Brain pericyte (primary cell): ENCODE measurements around the gene BANF1.
A peak's percentile ranks its signal among the peaks of the same experiment; 100 is the strongest.

Experiments
- DNase-seq: peaks from one replicate; pipeline ENCODE4 v3.0.0-alpha.2; 2012; ENCODE audit warnings: low read depth, low spot score

Gene BANF1

GRCh38 chr11:66039765-66040164, 37.5 kb downstream of the BANF1 start:
- no peak for DNase-seq

GRCh38 chr11:66042227-66042995, 40.1 kb downstream of the BANF1 start:
- DNase-seq, result no peak

GRCh38 chr11:66042996-66043906, 40.9 kb downstream of the BANF1 start:
- no peak for DNase-seq

- DNase-seq, result no peak
Observed at GRCh38 chr11:66044757-66045156, 42.5 kb downstream of the BANF1 start.

GRCh38 chr11:66045177-66045639, 42.9 kb downstream of the BANF1 start:
- DNase-seq, result no peak

- no peak for DNase-seq
Observed at GRCh38 chr11:66046901-66047300, 44.6 kb downstream of the BANF1 start.

GRCh38 chr11:66047541-66048365, 45.5 kb downstream of the BANF1 start:
- DNase-seq, result no peak

GRCh38 chr11:66048547-66049323, 46.4 kb downstream of the BANF1 start, which contains the start of gene GAL3ST3:
Gene GAL3ST3 (minus strand): TSS chr11:66049161. CDS start chr11:66045415, 3,746 bp downstream.
- no peak for DNase-seq

- DNase-seq, result no peak
Observed at GRCh38 chr11:66050581-66051231, 48.4 kb downstream of the BANF1 start.

GRCh38 chr11:66051371-66051765, 49.1 kb downstream of the BANF1 start:
- DNase-seq, result no peak

- peak; percentile 95 for DNase-seq
Observed at GRCh38 chr11:66051766-66052663, 49.7 kb downstream of the BANF1 start, which contains the start of gene SF3B2. Gene SF3B2 (plus strand): TSS chr11:66052364. CDS start chr11:66052385, 21 bp downstream.

GRCh38 chr11:66052664-66052982, 50.3 kb downstream of the BANF1 start:
- DNase-seq, result no peak
